GM18907 (cell line): Measurements from ENCODE around the gene MAP3K4.
A peak's percentile ranks its signal among the peaks of the same experiment; 100 is the strongest.

Experiments
- ATAC-seq: cut with Tn5 transposase; IDR thresholded peaks from one replicate; pipeline ENCODE4 v1.9.1; 2021; ENCODE audit warnings: mild to moderate bottlenecking, moderate library complexity; ENCODE audit not compliant: unreplicated experiment

MAP3K4 gene

GRCh38 chr6:161137839-161138542 is 146.4 kb downstream of the MAP3K4 start:
- ATAC-seq = no peak

- no peak for ATAC-seq
Measured at GRCh38 chr6:161138543-161139303, 147.2 kb downstream of the MAP3K4 start.

GRCh38 chr6:161139304-161139765 is 147.8 kb downstream of the MAP3K4 start:
- ATAC-seq = no peak

- ATAC-seq = no peak
Measured at GRCh38 chr6:161139766-161140553, 148.4 kb downstream of the MAP3K4 start.

GRCh38 chr6:161140554-161140875 is 148.9 kb downstream of the MAP3K4 start:
- ATAC-seq = no peak

GRCh38 chr6:161141173-161141572 is 149.6 kb downstream of the MAP3K4 start:
- ATAC-seq = no peak

GRCh38 chr6:161142957-161143296 is 151.4 kb downstream of the MAP3K4 start:
- ATAC-seq = no peak

- ATAC-seq = no peak
Measured at GRCh38 chr6:161143663-161144430, 152.3 kb downstream of the MAP3K4 start.

- ATAC-seq = no peak
Measured at GRCh38 chr6:161150136-161150535, 158.6 kb downstream of the MAP3K4 start.

- ATAC-seq = no peak
Measured at GRCh38 chr6:161150566-161150965, 159.0 kb downstream of the MAP3K4 start.

- ATAC-seq = no peak
Measured at GRCh38 chr6:161151059-161151645, 159.6 kb downstream of the MAP3K4 start.

- no peak for ATAC-seq
Measured at GRCh38 chr6:161151660-161152526, 160.3 kb downstream of the MAP3K4 start.

GRCh38 chr6:161152527-161152862 is 160.9 kb downstream of the MAP3K4 start:
- no peak for ATAC-seq

- ATAC-seq = peak; percentile 50
Measured at GRCh38 chr6:161152907-161153662, 161.5 kb downstream of the MAP3K4 start.

GRCh38 chr6:161153725-161154124 is 162.2 kb downstream of the MAP3K4 start:
- ATAC-seq = no peak

GRCh38 chr6:161154796-161155335 is 163.3 kb downstream of the MAP3K4 start:
- ATAC-seq = no peak

GRCh38 chr6:161161121-161161520 is 169.6 kb downstream of the MAP3K4 start:
- ATAC-seq = no peak

GRCh38 chr6:161161889-161162624 is 170.5 kb downstream of the MAP3K4 start:
- ATAC-seq = no peak
